Measurements from ENCODE around the gene PRKAG1.

Gene PRKAG1

GRCh38 chr12:48954061-48954460 is 64.5 kb downstream of the PRKAG1 start:
- TF ChIP-seq TAF1 (IDR thresholded peaks at IDR 0.05; ENCODE audit: borderline replicate concordance, low read depth, low read length) (no peak), POLR2AphosphoS5 (IDR thresholded peaks at IDR 0.05; ENCODE audit: low read depth, low read length) (no peak), POLR2A (IDR thresholded peaks at IDR 0.05; ENCODE audit: low read depth, low read length) (no peak)
- FAIRE-seq (no peak), DNase-seq (ENCODE audit: insufficient read length) (no peak)

GRCh38 chr12:48952691-48953090 is 65.9 kb downstream of the PRKAG1 start:
- TF ChIP-seq POLR2A (IDR thresholded peaks at IDR 0.05; ENCODE audit: low read depth, low read length) = no peak
- TF ChIP-seq TAF1 (IDR thresholded peaks at IDR 0.05; ENCODE audit: borderline replicate concordance, low read depth, low read length) = no peak
- no peak for TF ChIP-seq POLR2AphosphoS5 (IDR thresholded peaks at IDR 0.05; ENCODE audit: low read depth, low read length)
- no peak for FAIRE-seq
- DNase-seq (ENCODE audit: insufficient read length) = no peak

Data from GM12892 (cell line).